ENCODE measurements around the gene FNDC7. TPM values are rescaled to one million over a fixed set of nuclear protein-coding genes. Genes with fewer than 3 reads are reported as not detected.
"Not testable (repeated sequence)": the region's sequence is repeated elsewhere in the genome, so short reads cannot be mapped to it uniquely, and the experiment has no call there.

FNDC7 gene
- total RNA-seq, 3 donors from 2014 or later: not detected

- Mint-ChIP-seq H3K4me3 (no peak overlapping the region), H3K36me3 (ENCODE audit: insufficient read depth) (no peaks in the 10 kb centered on the region), H3K4me1 (ENCODE audit: low read depth) (peaks cover 13% of the 10 kb centered on the region), H3K27me3 (ENCODE audit: low read depth) (peaks cover 2% of the 10 kb centered on the region), H3K9me3 (no peaks in the 10 kb centered on the region)
- ATAC-seq: no peak
- no peak for DNase-seq
Observed at GRCh38 chr1:108686614-108687313, 25.9 kb upstream of the FNDC7 start.

DNA sequence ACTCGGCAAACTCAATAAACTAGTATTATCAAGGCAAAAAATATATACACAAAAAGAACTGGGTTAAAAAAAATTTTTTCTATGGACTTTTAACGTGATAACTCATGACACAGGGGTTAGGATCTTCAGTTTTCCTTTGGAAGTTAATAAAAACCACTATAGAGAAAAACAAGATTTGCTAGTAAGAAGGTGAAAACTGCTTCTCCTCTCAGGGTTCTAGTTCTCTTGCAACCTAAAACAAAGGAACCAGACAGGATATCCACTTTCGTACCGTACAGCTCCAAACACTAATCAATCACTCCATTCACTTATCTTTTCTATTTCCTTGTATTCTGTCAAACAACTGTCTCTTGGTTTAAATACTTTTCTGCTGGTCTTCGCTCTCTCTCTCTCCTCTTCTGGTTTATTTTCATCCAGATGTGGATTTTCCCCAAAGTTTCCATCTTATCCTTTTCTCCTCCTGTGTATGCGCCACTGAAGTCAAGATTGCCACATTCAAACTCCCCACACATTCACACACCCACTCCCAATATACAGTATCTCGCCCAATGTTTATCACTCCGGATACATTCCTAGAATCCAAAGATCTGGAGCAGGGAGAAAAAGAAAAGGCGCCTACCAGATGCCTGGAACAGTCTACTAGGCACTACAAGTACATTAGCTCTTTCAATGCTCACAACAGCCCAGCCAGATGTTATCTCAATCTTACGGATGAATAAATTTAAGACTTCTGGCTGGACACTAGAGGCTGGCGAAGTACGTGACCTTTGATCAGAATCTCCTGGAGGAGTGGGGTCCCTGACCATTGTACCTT is 21.4 kb upstream of the FNDC7 start:
- H3K4me3 Mint-ChIP-seq: peak overlapping the region; percentile 98
- peak in 1 of 2 donors; percentile 0 for ATAC-seq
- peaks cover 28% of the 10 kb centered on the region for H3K4me1 Mint-ChIP-seq (ENCODE audit: low read depth)
- no peaks in the 10 kb centered on the region for H3K27me3 Mint-ChIP-seq (ENCODE audit: low read depth)
- peaks cover 13% of the 10 kb centered on the region for H3K36me3 Mint-ChIP-seq (ENCODE audit: insufficient read depth)
- DNase-seq: no peak
- no peaks in the 10 kb centered on the region for H3K9me3 Mint-ChIP-seq

- peak; percentile 90 for DNase-seq
- Mint-ChIP-seq H3K4me1 (ENCODE audit: low read depth) (peaks cover 36% of the 10 kb centered on the region), H3K36me3 (ENCODE audit: insufficient read depth) (peaks cover 16% of the 10 kb centered on the region), H3K4me3 (peak within 1 kb of the TSS; percentile 98), H3K9me3 (no peaks in the 10 kb centered on the region), H3K27me3 (ENCODE audit: low read depth) (no peaks in the 10 kb centered on the region)
- ATAC-seq: peak; percentile 91 to 94
Observed at GRCh38 chr1:108691942-108692723, 20.6 kb upstream of the FNDC7 start, which contains the start of gene PRPF38B. PRPF38B (plus strand) TSS chr1:108692310; CDS start chr1:108692592, 282 bp downstream.

DNA sequence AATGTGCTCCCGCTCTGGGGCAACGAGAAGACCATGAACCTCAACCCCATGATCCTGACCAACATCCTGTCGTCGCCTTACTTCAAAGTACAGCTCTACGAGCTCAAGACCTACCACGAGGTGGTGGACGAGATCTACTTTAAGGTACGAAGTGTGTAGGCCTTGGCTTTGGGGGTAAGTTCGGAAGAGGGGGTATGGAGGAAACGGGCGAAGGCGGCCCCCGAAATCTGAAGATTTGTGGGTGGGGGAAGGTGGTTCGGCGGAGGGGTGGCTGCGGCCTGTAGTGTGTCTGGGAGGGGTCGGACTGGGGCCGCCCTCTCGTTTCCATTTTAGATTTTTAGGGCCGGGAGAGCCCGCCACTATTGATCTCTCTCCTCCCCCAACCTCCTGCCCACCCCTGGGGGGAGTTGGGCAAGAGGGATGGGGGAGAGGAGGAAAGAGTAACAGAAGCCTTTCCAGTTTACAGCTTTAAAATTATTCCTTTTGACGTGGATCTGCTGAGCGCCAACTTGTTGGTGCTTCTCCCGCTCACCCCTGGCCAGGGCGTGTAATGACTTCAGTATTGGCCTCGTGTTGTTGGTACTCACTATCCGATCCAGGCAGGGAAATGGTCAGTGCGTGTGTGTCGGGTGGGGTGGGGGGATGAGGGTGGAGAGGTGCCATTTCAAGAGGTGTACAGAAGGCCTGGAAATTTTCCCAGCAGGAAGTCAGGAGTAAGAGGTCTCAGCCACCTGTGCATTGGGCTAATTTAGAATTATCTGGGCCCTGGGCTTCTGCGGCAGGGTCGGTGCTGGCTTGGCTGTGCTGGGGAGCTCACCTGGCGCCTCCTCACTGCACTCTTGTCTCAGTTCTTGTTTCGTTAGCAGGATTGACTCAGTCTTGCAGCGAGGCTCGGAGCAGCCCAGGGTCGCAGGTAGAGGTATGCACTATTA is 19.7 kb upstream of the FNDC7 start:
- peak overlapping the region; percentile 98 for H3K4me3 Mint-ChIP-seq
- H3K36me3 Mint-ChIP-seq (ENCODE audit: insufficient read depth): peaks cover 21% of the 10 kb centered on the region
- ATAC-seq (peak; percentile 60), DNase-seq (peak; percentile 57)
- peaks cover 43% of the 10 kb centered on the region for H3K4me1 Mint-ChIP-seq (ENCODE audit: low read depth)
- H3K27me3 Mint-ChIP-seq (ENCODE audit: low read depth): no peaks in the 10 kb centered on the region
- no peaks in the 10 kb centered on the region for H3K9me3 Mint-ChIP-seq

- ATAC-seq (no peak), DNase-seq (no peak)
- H3K9me3 Mint-ChIP-seq: no peaks in the 10 kb centered on the region
- peaks cover 62% of the 10 kb centered on the region for H3K4me1 Mint-ChIP-seq (ENCODE audit: low read depth)
- peaks cover 44% of the 10 kb centered on the region for H3K36me3 Mint-ChIP-seq (ENCODE audit: insufficient read depth)
- H3K27me3 Mint-ChIP-seq (ENCODE audit: low read depth): no peaks in the 10 kb centered on the region
- H3K4me3 Mint-ChIP-seq: peak overlapping the region; percentile 81
Observed at GRCh38 chr1:108695535-108695934, 17.2 kb upstream of the FNDC7 start.

GRCh38 chr1:108699375-108700332 is 13.1 kb upstream of the FNDC7 start:
- H3K4me1 Mint-ChIP-seq (ENCODE audit: low read depth): peaks cover 71% of the 10 kb centered on the region
- H3K9me3 Mint-ChIP-seq: no peaks in the 10 kb centered on the region
- no peaks in the 10 kb centered on the region for H3K27me3 Mint-ChIP-seq (ENCODE audit: low read depth)
- ATAC-seq: no peak
- no peak for DNase-seq
- peaks cover 50% of the 10 kb centered on the region for H3K36me3 Mint-ChIP-seq (ENCODE audit: insufficient read depth)
- peak overlapping the region; percentile 81 for H3K4me3 Mint-ChIP-seq

- H3K4me3 Mint-ChIP-seq: no peak overlapping the region
- no peak for ATAC-seq
- no peaks in the 10 kb centered on the region for H3K9me3 Mint-ChIP-seq
- DNase-seq: no peak
- H3K36me3 Mint-ChIP-seq (ENCODE audit: insufficient read depth): peaks cover 45% of the 10 kb centered on the region
- H3K4me1 Mint-ChIP-seq (ENCODE audit: low read depth): peaks cover 71% of the 10 kb centered on the region
- no peaks in the 10 kb centered on the region for H3K27me3 Mint-ChIP-seq (ENCODE audit: low read depth)
Observed at GRCh38 chr1:108701176-108701849, 11.4 kb upstream of the FNDC7 start.

GRCh38 chr1:108702109-108702508 is 10.6 kb upstream of the FNDC7 start:
- not testable (repeated sequence) for H3K27me3 Mint-ChIP-seq (ENCODE audit: low read depth); H3K4me3 Mint-ChIP-seq; DNase-seq; ATAC-seq; H3K9me3 Mint-ChIP-seq
- peaks cover 42% of the 10 kb centered on the region for H3K36me3 Mint-ChIP-seq (ENCODE audit: insufficient read depth)
- peaks cover 63% of the 10 kb centered on the region for H3K4me1 Mint-ChIP-seq (ENCODE audit: low read depth)

DNA sequence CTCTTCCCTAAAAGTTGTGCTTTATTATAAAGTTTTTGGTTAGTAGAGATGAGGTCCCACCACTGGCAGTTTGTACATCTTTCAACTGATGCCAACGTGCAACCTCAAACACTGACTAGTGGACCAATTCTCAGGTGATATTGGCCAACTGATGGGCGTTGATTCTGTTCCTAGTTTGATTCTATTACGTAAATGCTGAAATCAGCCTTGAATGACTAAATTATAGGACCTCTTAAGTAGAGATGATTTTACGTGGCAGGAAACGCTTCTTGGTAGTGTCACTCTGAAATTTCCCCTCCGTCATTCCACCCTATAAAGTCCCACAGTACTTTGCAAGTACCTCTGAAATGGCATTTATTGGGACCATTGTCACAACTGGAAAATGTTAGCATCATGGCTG is 8.8 kb upstream of the FNDC7 start:
- peaks cover 53% of the 10 kb centered on the region for H3K4me1 Mint-ChIP-seq (ENCODE audit: low read depth)
- H3K9me3 Mint-ChIP-seq: no peaks in the 10 kb centered on the region
- DNase-seq (no peak), ATAC-seq (peak; percentile 72 to 83)
- H3K4me3 Mint-ChIP-seq: peak overlapping the region; percentile 62
- no peaks in the 10 kb centered on the region for H3K27me3 Mint-ChIP-seq (ENCODE audit: low read depth)
- peaks cover 28% of the 10 kb centered on the region for H3K36me3 Mint-ChIP-seq (ENCODE audit: insufficient read depth)

GRCh38 chr1:108704496-108704895 is 8.2 kb upstream of the FNDC7 start:
- Mint-ChIP-seq H3K9me3 (no peaks in the 10 kb centered on the region), H3K4me3 (no peak overlapping the region), H3K36me3 (ENCODE audit: insufficient read depth) (peaks cover 23% of the 10 kb centered on the region), H3K27me3 (ENCODE audit: low read depth) (no peaks in the 10 kb centered on the region), H3K4me1 (ENCODE audit: low read depth) (peaks cover 50% of the 10 kb centered on the region)
- ATAC-seq: no peak
- no peak for DNase-seq

- Mint-ChIP-seq H3K36me3 (ENCODE audit: insufficient read depth) (peaks cover 6% of the 10 kb centered on the region), H3K27me3 (ENCODE audit: low read depth) (no peaks in the 10 kb centered on the region), H3K4me1 (ENCODE audit: low read depth) (peaks cover 38% of the 10 kb centered on the region), H3K9me3 (no peaks in the 10 kb centered on the region), H3K4me3 (no peak overlapping the region)
- DNase-seq (no peak), ATAC-seq (no peak)
Observed at GRCh38 chr1:108706643-108707042, 6.1 kb upstream of the FNDC7 start.

Measured in activated T-cell treated with anti-CD3 and anti-CD28 coated beads, Interleukin-2, amount 50 U/mL, for 4 hours (primary cell).